Esophagus squamous epithelium (tissue), 5 donors: Measurements from ENCODE around the gene MRGPRF. TPM values are rescaled to one million over a fixed set of nuclear protein-coding genes. Genes with fewer than 3 reads are reported as not detected.

Experiments
- DNase-seq: peaks from one replicate; lab custom pipeline; 2025; lab: John Stamatoyannopoulos, UW
- H3K27ac ChIP-seq, 4 donors: fragments of 200-600 bp; sonication (generic); one replicate each; pipeline ENCODE4 v1.5.1; 2016 to 2019; ENCODE audit warnings: mild to moderate bottlenecking in 1 of 4
- H3K27me3 ChIP-seq, 4 donors: fragments of 200-600 bp; sonication (generic); 1 replicate in 3 of 4; 2 replicates in 1 of 4; pipeline versions ENCODE4 v1.5.1 to v1.6.0; 2017 to 2021; ENCODE audit warnings: antibody characterized with exemption in 1 of 4
- H3K36me3 ChIP-seq, 3 donors: fragments of 200-600 bp; sonication (generic); one replicate each; pipeline ENCODE4 v1.5.1; 2016 to 2019
- H3K4me1 ChIP-seq, 3 donors: fragments of 200-600 bp; sonication (generic); one replicate each; pipeline ENCODE4 v1.5.1; 2017 to 2019
- H3K4me3 ChIP-seq, 4 donors: fragments of 200-600 bp; sonication (generic); 1 replicate in 3 of 4; 2 replicates in 1 of 4; pipeline ENCODE4 v1.5.1; 2016 to 2019; ENCODE audit warnings: mild to moderate bottlenecking in 2 of 4, moderate library complexity in 1 of 4
- H3K9me3 ChIP-seq, 3 donors: fragments of 200-600 bp; sonication (generic); one replicate each; pipeline ENCODE4 v1.5.1; 2016 to 2019
- POLR2A ChIP-seq, 4 donors: fragments of 450-650 bp; IDR thresholded peaks; one replicate each; pipeline ENCODE4 v1.6.1; 2017; ENCODE audit warnings: antibody characterized with exemption in 4 of 4, mild to moderate bottlenecking in 4 of 4, moderate library complexity in 3 of 4
- WGBS, 2 donors: methylation state at CpG; one replicate each; pipeline ENCODE4 v1.1.5; 2018; 5-methylcytosine and 5-hydroxymethylcytosine counted together
- intact Hi-C: fragments of 100-400 bp; cut with DNase I; formaldehyde crosslinking; loops from one replicate; pipeline ENCODE4 v1.15.0; 2022
- total RNA-seq, 4 donors: library from RNA; depleted of rRNA; stranded (reverse); fragments of >200 nt; gene quantifications; one replicate each; pipeline ENCODE4 v1.1.0, GENCODE V29; 2016
- TF ChIP-seq, protein P1 (sequence below), 6 experiments: fragments of 450-650 bp in 4 of 6; fragments of 200-600 bp in 2 of 6; sonication (generic) in 2 of 6; IDR thresholded peaks; one replicate each; pipeline ENCODE4 v1.5.1; 2016 to 2019; ENCODE audit warnings: antibody characterized with exemption in 6 of 6, mild to moderate bottlenecking in 4 of 6, moderate library complexity in 4 of 6
- donor health status: DM: yes; HTN: yes; CAD: no.

Gene MRGPRF
- total RNA-seq, 4 donors from 2014 or later = 1.3 to 14.3 (median 6.1) TPM

- H3K4me1 ChIP-seq = peaks cover 29 to 84% (median 55%) of the 10 kb centered on the region in 3 donors
- intact Hi-C loops = no loop called here
- DNase-seq = no peak
- H3K27ac ChIP-seq = peak overlapping the region; percentile 75 to 93 (median 91)
- H3K4me3 ChIP-seq = peak overlapping the region; percentile 25 to 67 (median 54)
- 54 to 60% methylated on average over 6 to 8 of the region's 9 CpGs for WGBS, 2 donors
- H3K9me3 ChIP-seq = no peaks in the 10 kb centered on the region
- no peak for TF ChIP-seq POLR2A (IDR thresholded peaks at IDR 0.05)
- TF ChIP-seq, protein P1, sequence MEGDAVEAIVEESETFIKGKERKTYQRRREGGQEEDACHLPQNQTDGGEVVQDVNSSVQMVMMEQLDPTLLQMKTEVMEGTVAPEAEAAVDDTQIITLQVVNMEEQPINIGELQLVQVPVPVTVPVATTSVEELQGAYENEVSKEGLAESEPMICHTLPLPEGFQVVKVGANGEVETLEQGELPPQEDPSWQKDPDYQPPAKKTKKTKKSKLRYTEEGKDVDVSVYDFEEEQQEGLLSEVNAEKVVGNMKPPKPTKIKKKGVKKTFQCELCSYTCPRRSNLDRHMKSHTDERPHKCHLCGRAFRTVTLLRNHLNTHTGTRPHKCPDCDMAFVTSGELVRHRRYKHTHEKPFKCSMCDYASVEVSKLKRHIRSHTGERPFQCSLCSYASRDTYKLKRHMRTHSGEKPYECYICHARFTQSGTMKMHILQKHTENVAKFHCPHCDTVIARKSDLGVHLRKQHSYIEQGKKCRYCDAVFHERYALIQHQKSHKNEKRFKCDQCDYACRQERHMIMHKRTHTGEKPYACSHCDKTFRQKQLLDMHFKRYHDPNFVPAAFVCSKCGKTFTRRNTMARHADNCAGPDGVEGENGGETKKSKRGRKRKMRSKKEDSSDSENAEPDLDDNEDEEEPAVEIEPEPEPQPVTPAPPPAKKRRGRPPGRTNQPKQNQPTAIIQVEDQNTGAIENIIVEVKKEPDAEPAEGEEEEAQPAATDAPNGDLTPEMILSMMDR (IDR thresholded peaks at IDR 0.05) = no peak
- peaks cover 0 to 64% (median 3%) of the 10 kb centered on the region in 4 donors for H3K27me3 ChIP-seq
- H3K36me3 ChIP-seq = no peaks in the 10 kb centered on the region
Measured at GRCh38 chr11:69011624-69012091, 1.4 kb downstream of the MRGPRF start.

DNA sequence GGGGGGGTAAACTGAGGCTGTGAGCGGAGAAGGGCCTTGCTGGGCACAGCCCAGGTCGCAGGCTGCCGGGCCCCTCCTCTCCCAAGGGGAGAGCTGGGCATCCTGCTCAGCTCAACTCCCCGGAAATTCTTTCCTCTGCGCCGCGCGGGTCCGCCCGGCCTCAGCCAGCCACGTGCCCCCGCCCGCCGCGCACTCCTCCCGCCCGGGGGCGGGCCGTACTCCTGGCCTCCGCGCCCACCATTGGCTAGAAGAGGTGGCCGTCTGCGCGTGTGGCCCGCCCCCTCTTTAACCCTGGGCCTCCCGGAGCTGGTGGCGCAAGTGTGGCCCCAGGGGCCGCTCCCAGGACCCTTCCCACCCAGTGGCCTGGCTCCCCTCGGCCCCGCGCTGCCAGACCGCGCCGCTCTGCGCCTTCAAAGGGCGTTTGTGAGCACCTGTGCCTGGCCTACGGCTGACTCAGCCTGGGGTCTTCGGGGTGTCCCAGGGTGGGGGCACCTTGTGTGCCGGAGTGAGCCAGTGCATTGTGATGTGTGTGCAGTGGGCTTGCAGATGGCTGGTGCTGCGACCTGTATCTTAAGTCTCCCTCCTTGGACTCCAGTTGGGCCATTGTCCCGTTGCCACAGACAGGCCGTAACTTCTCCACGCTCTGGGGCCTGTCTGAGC is 2.0 kb downstream of the MRGPRF start:
- Histone ChIP-seq H3K27me3 (peaks cover 0 to 63% (median 3%) of the 10 kb centered on the region in 4 donors), H3K36me3 (peaks cover 0 to under 1% (median 0%) of the 10 kb centered on the region in 3 donors), H3K4me3 (peak overlapping the region; percentile 25 to 67 (median 54)), H3K4me1 (peaks cover 29 to 89% (median 57%) of the 10 kb centered on the region in 3 donors), H3K27ac (peak overlapping the region; percentile 75 to 93 (median 91)), H3K9me3 (no peaks in the 10 kb centered on the region)
- TF ChIP-seq, protein P1 (IDR thresholded peaks at IDR 0.05) = no peak
- TF ChIP-seq POLR2A (IDR thresholded peaks at IDR 0.05) = peak in 2 of 4 donors; percentile 58 to 74
- 30 to 31% methylated on average over 5 to 7 of the region's 43 CpGs for WGBS, 2 donors
- intact Hi-C loops = no loop called here
- no peak for DNase-seq

DNA sequence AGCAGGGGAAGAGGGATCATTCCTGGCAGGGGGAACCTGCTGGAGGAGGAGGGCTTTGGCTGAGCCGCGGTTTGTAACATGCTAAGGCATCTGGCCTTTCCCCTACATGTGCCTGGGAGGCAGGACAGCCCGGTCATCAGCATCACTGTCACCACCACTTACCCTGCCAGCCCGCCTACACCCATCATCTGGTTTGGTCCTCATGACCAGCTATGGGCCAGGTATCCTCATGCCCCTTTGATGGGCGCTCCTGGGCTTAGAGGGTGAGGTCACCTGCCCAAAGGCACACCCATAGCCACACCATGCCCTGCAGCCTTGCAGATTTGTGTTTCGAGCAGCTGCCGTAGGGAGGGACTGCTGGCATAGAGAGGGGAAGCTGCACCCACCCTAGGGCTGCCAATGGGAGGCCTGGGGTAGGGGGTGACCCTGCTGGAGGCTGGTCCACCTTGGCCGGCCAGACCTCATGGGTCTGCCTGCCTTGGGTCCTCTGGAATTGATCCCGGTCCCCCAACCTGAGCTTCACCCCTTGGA is 2.6 kb downstream of the MRGPRF start:
- Histone ChIP-seq H3K27me3 (peaks cover 0 to 59% (median 3%) of the 10 kb centered on the region in 4 donors), H3K27ac (peak overlapping the region; percentile 75 to 93 (median 91)), H3K36me3 (peaks cover 0 to 8% (median 0%) of the 10 kb centered on the region in 3 donors), H3K9me3 (no peaks in the 10 kb centered on the region), H3K4me1 (peaks cover 29 to 95% (median 60%) of the 10 kb centered on the region in 3 donors), H3K4me3 (peak overlapping the region; percentile 25 to 67 (median 54))
- no peak for TF ChIP-seq POLR2A (IDR thresholded peaks at IDR 0.05)
- TF ChIP-seq, protein P1 (IDR thresholded peaks at IDR 0.05) = no peak
- DNase-seq = no peak
- 13 to 50% methylated on average over 3 of the region's 9 CpGs for WGBS, 2 donors
- intact Hi-C loops = no loop called here

- Histone ChIP-seq H3K27me3 (peaks cover 0 to 51% (median 3%) of the 10 kb centered on the region in 4 donors), H3K4me1 (peaks cover 26 to 95% (median 52%) of the 10 kb centered on the region in 3 donors), H3K36me3 (peaks cover 0 to 16% (median 0%) of the 10 kb centered on the region in 3 donors), H3K4me3 (peak overlapping the region in 3 of 4 donors; percentile 52 to 67 (median 55)), H3K27ac (peak overlapping the region; percentile 75 to 93 (median 91)), H3K9me3 (no peaks in the 10 kb centered on the region)
- intact Hi-C loops = no loop called here
- TF ChIP-seq, protein P1 (IDR thresholded peaks at IDR 0.05) = no peak
- no peak for TF ChIP-seq POLR2A (IDR thresholded peaks at IDR 0.05)
- 31% methylated on average over 8 of the region's 16 CpGs; no CpG with 5 or more reads in 1 of the 2 donors for whole genome bisulfite sequencing, 2 donors
- DNase-seq = no peak
Measured at GRCh38 chr11:69009441-69010211, 3.4 kb downstream of the MRGPRF start.
